ENCODE results near the gene AADAT. TPM values are rescaled to one million over a fixed set of nuclear protein-coding genes. Genes with fewer than 3 reads are reported as not detected.

Gene AADAT
- total and polyA plus RNA-seq, 9 of the 15 experiments (the other 6 are each of a cell fraction or from before 2014, with no cell fraction given): 0.06 to 0.07 TPM; not detected in 7

- intact Hi-C loops (cut with micrococcal nuclease) (no loop called here), in situ Hi-C loops (cut with MboI) (loop anchor here (25.0 kb wide), 1 partner anchor 422 kb away; the partner anchor contains the start of genes CLCN3 and NEK1)
- H4K20me1 ChIP-seq (replicated peaks; ENCODE audit: control insufficient read depth, insufficient read depth, low read length): no peaks in the 10 kb centered on the region; the same call in 1 of the 2 replicates
- POLR2A ChIA-PET: no interaction called here
- no peak for FAIRE-seq
- H3K9me3 ChIP-seq (replicated peaks; ENCODE audit: control insufficient read depth, insufficient read depth, low read depth, low read length): no peaks in the 10 kb centered on the region
- no peaks in the 10 kb centered on the region for H3K4me1 ChIP-seq (replicated peaks in 1 of 2; ENCODE audit: control insufficient read depth in 2 of 2, insufficient read depth in 2 of 2, low read length in 2 of 2)
- H3K4me2 ChIP-seq (ENCODE audit: insufficient read depth, low read length): no peak overlapping the region
- no peak overlapping the region for H2AFZ ChIP-seq (ENCODE audit: low read depth, low read length)
- no peaks in the 10 kb centered on the region for H3K36me3 ChIP-seq (ENCODE audit: control insufficient read depth, insufficient read depth, low read length)
- WGBS (ENCODE audit: insufficient coverage, low coverage, missing lambda C conversion rate): 4% methylated on average over 2 of the region's 2 CpGs
- no peak overlapping the region for H3K4me3 ChIP-seq
- no peak for ATAC-seq
- no peak overlapping the region for H3K9ac ChIP-seq (ENCODE audit: insufficient read depth in 1 of 2, low read depth in 2 of 2, low read length in 2 of 2)
- H3K9me1 ChIP-seq (ENCODE audit: control insufficient read depth, insufficient read depth, low read length): no peaks in the 10 kb centered on the region
- no peak for DNase-seq (ENCODE audit: extremely low read depth in 1 of 4, low spot score in 3 of 4)
- TF ChIP-seq, protein P1, sequence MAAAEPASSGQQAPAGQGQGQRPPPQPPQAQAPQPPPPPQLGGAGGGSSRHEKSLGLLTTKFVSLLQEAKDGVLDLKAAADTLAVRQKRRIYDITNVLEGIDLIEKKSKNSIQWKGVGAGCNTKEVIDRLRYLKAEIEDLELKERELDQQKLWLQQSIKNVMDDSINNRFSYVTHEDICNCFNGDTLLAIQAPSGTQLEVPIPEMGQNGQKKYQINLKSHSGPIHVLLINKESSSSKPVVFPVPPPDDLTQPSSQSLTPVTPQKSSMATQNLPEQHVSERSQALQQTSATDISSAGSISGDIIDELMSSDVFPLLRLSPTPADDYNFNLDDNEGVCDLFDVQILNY (CRISPR knock-in tag; IDR thresholded peaks at IDR 0.05): no peak
- no peak for TF ChIP-seq ELF2 (CRISPR knock-in tag; IDR thresholded peaks at IDR 0.05)
- no peak for TF ChIP-seq SRSF7 (optimal IDR thresholded peaks at IDR 0.05; ENCODE audit: low read depth, low read length)
- TF ChIP-seq HDAC2 (IDR thresholded peaks at IDR 0.05): no peak
- TF ChIP-seq, protein P2, sequence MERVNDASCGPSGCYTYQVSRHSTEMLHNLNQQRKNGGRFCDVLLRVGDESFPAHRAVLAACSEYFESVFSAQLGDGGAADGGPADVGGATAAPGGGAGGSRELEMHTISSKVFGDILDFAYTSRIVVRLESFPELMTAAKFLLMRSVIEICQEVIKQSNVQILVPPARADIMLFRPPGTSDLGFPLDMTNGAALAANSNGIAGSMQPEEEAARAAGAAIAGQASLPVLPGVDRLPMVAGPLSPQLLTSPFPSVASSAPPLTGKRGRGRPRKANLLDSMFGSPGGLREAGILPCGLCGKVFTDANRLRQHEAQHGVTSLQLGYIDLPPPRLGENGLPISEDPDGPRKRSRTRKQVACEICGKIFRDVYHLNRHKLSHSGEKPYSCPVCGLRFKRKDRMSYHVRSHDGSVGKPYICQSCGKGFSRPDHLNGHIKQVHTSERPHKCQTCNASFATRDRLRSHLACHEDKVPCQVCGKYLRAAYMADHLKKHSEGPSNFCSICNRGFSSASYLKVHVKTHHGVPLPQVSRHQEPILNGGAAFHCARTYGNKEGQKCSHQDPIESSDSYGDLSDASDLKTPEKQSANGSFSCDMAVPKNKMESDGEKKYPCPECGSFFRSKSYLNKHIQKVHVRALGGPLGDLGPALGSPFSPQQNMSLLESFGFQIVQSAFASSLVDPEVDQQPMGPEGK (CRISPR knock-in tag; IDR thresholded peaks at IDR 0.05; ENCODE audit: borderline replicate concordance): no peak
- TF ChIP-seq, protein P3, sequence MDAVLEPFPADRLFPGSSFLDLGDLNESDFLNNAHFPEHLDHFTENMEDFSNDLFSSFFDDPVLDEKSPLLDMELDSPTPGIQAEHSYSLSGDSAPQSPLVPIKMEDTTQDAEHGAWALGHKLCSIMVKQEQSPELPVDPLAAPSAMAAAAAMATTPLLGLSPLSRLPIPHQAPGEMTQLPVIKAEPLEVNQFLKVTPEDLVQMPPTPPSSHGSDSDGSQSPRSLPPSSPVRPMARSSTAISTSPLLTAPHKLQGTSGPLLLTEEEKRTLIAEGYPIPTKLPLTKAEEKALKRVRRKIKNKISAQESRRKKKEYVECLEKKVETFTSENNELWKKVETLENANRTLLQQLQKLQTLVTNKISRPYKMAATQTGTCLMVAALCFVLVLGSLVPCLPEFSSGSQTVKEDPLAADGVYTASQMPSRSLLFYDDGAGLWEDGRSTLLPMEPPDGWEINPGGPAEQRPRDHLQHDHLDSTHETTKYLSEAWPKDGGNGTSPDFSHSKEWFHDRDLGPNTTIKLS (IDR thresholded peaks at IDR 0.05; ENCODE audit: borderline replicate concordance, low read depth): no peak
- TF ChIP-seq SMAD1 (IDR thresholded peaks at IDR 0.05; ENCODE audit: low read depth, low read length, partially characterized antibody): no peak
- no peak for TF ChIP-seq ZNF583 (CRISPR knock-in tag; IDR thresholded peaks at IDR 0.05)
- TF ChIP-seq KLF13 (tag; IDR thresholded peaks at IDR 0.05; ENCODE audit: borderline replicate concordance, low read depth): no peak
- no peak for TF ChIP-seq EWSR1 (IDR thresholded peaks at IDR 0.05; ENCODE audit: borderline replicate concordance, low read depth, partially characterized antibody)
- TF ChIP-seq KDM4B (IDR thresholded peaks at IDR 0.05; ENCODE audit: borderline replicate concordance in 2 of 2, low read depth in 1 of 2): no peak
- TF ChIP-seq FOXA3 (CRISPR knock-in tag; conservative IDR thresholded peaks at IDR 0.05 in 1 of 2, IDR thresholded peaks at IDR 0.05 in 1 of 2): no peak
- TF ChIP-seq, protein P4, sequence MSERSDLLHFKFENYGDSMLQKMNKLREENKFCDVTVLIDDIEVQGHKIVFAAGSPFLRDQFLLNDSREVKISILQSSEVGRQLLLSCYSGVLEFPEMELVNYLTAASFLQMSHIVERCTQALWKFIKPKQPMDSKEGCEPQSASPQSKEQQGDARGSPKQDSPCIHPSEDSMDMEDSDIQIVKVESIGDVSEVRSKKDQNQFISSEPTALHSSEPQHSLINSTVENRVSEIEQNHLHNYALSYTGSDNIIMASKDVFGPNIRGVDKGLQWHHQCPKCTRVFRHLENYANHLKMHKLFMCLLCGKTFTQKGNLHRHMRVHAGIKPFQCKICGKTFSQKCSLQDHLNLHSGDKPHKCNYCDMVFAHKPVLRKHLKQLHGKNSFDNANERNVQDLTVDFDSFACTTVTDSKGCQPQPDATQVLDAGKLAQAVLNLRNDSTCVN (CRISPR knock-in tag; IDR thresholded peaks at IDR 0.05): no peak
- no peaks in the 10 kb centered on the region; a peak in 3 of 5 replicates for H3K27me3 ChIP-seq (ENCODE audit: control insufficient read depth in 2 of 2, insufficient read depth in 2 of 2, low read length in 2 of 2)
- CTCF ChIA-PET (ENCODE audit: low intra/inter-chr PET ratio): no interaction called here
- no TSS peak for BruUV-seq (replicated peaks)
- no peaks in the 10 kb centered on the region for H3K79me2 ChIP-seq (ENCODE audit: control insufficient read depth, insufficient read depth, low read length)
- no peak overlapping the region for H3K27ac ChIP-seq (ENCODE audit: extremely low read depth, low read depth, low read length)
Observed at GRCh38 chr4:170033999-170034398, 55.8 kb downstream of the AADAT start.

Measured in K562 (cell line).